Suppressor macrophage (primary cell): Measurements from ENCODE around the gene ING4.

Source experiments
- DNase-seq, 4 experiments: peaks; one replicate each; pipeline ENCODE4 v3.0.0-alpha.2; 2020 to 2022

Gene ING4

GRCh38 chr12:6606331-6607131 lies 56.4 kb downstream of the ING4 start:
- DNase-seq = peak; percentile 59 to 75 (median 70)

DNA sequence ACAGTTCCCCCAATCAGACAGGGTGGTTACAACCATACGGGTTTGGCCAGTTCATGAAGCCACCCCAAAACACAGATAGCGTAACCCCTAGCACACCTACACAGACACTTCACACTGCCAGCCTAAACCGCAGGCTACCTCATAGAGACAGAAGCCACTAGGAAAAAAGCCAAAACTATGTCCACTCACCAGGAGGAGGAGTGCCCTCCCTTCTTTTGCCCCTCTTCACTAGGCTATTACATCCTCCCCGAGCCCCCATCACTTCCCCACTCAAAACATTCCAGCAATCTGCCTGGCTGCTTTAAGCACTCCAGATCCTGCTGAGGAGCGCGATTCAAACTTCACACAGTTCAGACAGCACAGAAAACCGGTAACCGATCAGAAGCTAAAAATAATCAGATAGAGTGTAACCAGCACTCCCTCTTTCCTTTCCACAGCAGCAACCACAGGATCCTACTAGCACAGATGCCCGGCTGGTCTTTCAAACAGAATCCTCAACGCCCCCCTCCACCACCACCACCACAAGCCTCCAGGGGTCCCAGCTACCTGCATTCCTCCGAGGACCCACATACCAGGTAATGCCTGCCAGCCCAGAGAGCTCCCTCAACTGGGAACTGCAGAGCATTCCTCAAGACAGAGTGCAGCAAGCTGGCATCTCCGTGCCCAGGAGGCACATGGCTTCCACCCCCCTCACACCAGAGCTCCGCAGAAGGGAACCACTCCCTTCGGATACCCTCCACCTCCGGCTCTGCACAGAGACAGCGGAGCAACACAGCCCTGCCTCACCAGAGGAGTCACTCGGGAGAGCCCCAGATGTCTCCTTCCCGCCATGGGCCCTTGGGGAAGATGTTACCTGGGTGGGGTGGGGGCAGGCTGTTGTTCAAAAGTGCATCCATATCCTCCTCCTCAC lies 57.2 kb downstream of the ING4 start:
- DNase-seq = peak; percentile 21 to 42 (median 30)

DNA sequence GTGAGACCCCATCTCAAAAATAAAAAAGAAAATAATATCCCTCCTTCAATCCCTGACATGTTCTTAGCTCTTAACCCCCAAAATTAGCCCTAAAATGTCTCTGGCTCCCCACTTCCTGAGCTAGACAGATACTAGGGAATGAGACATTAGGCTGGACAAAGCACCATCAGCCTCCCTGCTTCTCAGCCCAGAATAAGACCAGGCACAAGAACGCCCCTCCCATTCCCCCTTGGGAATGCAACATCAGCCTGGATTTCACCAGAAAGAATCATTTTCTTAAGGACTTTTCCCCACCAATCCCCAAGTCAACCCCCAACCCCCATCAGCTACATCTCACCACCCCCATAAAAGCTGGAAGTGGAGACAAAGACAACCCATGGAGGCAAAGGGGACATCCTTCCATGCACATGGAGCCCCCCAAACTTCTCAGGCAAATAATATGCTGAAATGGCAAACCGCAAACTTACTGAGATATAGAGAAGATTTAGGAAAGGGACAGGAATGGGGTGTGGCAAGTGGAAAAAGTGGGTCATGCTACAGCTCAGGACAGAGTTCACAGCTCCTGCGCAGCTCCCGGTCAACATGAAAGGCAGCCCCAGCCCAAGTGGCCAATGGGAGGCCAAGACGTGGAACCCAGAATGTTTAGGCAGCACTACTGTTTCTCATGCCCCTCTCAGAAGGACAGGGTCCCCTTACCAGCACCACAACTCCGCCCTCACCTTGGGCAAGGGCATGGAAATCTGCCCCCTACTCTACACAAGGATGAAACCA lies 58.5 kb downstream of the ING4 start:
- DNase-seq = no peak

DNA sequence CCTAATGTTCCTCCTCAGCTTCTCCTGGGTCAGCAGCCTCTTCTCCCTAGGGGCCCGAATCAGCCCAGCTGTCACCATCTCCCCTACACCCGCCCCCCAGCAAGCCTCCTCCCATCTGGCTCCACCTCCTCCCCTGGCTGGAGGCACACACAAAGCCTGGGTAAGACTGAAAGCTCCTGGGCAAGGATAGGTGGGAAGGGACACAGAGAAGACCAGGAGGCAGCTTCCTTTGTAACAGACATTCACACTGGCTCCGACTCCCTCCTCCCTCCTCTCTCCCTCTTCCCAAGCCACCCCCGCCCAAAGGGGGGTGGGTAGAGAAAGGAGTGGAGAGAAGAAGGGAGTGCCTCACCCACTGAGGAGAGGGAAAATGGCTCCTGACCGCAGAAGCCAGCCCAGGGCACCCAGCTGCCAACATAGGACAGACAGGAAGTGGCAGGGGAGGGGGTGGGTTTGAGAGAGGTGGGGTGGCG lies 59.8 kb downstream of the ING4 start:
- DNase-seq = peak in 1 of 4 experiments; percentile 29

- no peak for DNase-seq
These were observed 60.4 kb downstream of the ING4 start for GRCh38 chr12:6602526-6602925.
